Measurements from ENCODE around the gene GIMAP8. TPM values are rescaled to one million over a fixed set of nuclear protein-coding genes. Genes with fewer than 3 reads are reported as not detected.

Gene GIMAP8
- total and polyA plus RNA-seq, 4 donors, result 14.4 to 25.0 (median 22.0) TPM

DNA sequence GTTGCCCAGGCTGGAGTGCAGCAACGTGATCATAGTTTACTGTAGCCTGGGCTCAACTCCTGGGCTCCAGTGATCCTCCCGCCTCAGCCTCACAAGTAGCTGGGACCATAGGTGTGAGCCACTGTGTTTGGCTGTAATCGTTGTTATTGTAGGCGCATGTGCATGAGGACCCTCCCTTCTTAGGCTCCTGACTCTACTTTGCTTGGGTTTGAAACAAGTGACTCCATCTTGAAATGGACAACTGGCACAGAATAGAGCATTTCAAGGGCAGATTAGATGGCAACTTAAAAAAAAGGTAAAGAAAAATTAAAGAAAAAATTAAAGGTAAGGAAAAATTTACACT lies 15.4 kb upstream of the GIMAP8 start:
- H3K27me3 ChIP-seq (ENCODE audit: control insufficient read depth in 3 of 3, insufficient read depth in 3 of 3, low read length in 2 of 3), result no peaks in the 10 kb centered on the region
- WGBS, 2 donors, result 72 to 80% methylated on average over 4 of the region's 4 CpGs
- no peak overlapping the region for H3K27ac ChIP-seq (ENCODE audit: low read depth in 1 of 2, low read length in 1 of 2)
- no peak overlapping the region for H3K9ac ChIP-seq (ENCODE audit: insufficient read depth in 1 of 2, low read length in 2 of 2)
- H3K36me3 ChIP-seq (ENCODE audit: control insufficient read depth in 4 of 4, insufficient read depth in 4 of 4, low read length in 4 of 4), result no peaks in the 10 kb centered on the region
- DNase-seq, result no peak
- H3K4me3 ChIP-seq, result no peak overlapping the region
- ATAC-seq (ENCODE audit: insufficient read depth, low FRiP score), result no peak
- TF ChIP-seq, protein P1, sequence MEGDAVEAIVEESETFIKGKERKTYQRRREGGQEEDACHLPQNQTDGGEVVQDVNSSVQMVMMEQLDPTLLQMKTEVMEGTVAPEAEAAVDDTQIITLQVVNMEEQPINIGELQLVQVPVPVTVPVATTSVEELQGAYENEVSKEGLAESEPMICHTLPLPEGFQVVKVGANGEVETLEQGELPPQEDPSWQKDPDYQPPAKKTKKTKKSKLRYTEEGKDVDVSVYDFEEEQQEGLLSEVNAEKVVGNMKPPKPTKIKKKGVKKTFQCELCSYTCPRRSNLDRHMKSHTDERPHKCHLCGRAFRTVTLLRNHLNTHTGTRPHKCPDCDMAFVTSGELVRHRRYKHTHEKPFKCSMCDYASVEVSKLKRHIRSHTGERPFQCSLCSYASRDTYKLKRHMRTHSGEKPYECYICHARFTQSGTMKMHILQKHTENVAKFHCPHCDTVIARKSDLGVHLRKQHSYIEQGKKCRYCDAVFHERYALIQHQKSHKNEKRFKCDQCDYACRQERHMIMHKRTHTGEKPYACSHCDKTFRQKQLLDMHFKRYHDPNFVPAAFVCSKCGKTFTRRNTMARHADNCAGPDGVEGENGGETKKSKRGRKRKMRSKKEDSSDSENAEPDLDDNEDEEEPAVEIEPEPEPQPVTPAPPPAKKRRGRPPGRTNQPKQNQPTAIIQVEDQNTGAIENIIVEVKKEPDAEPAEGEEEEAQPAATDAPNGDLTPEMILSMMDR (IDR thresholded peaks at IDR 0.05; ENCODE audit: control extremely low read depth, extremely low read depth), result no peak
- H3K4me1 ChIP-seq (ENCODE audit: control insufficient read depth in 5 of 5, insufficient read depth in 5 of 5, low read length in 5 of 5), result no peaks in the 10 kb centered on the region
- H3K9me3 ChIP-seq (ENCODE audit: control insufficient read depth in 4 of 4, insufficient read depth in 3 of 4, low read length in 3 of 4), result no peaks in the 10 kb centered on the region

DNA sequence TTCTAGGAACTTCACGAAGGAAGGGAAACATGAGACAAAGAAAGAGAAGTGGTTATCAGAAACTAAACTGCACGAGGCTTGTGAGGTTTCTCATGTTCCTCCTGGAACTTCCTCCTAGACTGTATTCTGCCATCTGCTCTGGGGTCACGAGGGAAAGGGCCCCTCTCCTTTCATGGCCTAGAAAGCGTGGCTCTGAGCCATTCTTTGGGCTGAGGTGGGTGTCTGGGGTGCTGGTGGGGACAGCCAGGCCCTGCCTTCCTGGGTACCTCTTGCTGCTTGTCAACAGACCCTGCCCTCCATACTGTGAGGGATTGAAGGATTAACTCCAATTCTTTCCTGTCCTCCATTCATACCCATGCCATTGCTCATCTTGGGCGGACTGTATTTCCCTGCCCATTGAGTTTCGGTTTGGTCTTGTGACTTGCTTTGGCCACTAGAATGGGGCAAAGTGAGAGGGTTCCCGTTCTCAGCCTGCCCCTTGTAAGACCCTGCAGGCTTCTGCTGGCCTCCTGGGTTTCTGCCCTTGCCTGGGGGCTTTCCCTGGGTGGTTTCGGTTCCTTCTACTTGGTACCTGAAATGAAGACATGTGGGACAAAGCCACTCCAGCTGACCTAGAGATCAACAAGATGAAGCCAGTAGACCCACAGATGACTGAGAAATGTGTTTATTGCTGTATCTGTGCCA lies 14.9 kb upstream of the GIMAP8 start:
- no peaks in the 10 kb centered on the region for H3K36me3 ChIP-seq (ENCODE audit: control insufficient read depth in 4 of 4, insufficient read depth in 4 of 4, low read length in 4 of 4)
- H3K9ac ChIP-seq (ENCODE audit: insufficient read depth in 1 of 2, low read length in 2 of 2), result no peak overlapping the region
- ATAC-seq (ENCODE audit: insufficient read depth, low FRiP score), result peak; percentile 30
- no peaks in the 10 kb centered on the region for H3K27me3 ChIP-seq (ENCODE audit: control insufficient read depth in 3 of 3, insufficient read depth in 3 of 3, low read length in 2 of 3)
- H3K27ac ChIP-seq (ENCODE audit: low read depth in 1 of 2, low read length in 1 of 2), result no peak overlapping the region
- TF ChIP-seq, protein P1 (IDR thresholded peaks at IDR 0.05; ENCODE audit: control extremely low read depth, extremely low read depth), result no peak
- no peak for DNase-seq
- H3K4me3 ChIP-seq, result no peak overlapping the region
- no peaks in the 10 kb centered on the region for H3K9me3 ChIP-seq (ENCODE audit: control insufficient read depth in 4 of 4, insufficient read depth in 3 of 4, low read length in 3 of 4)
- 62 to 66% methylated on average over 8 of the region's 8 CpGs for WGBS, 2 donors
- no peaks in the 10 kb centered on the region for H3K4me1 ChIP-seq (ENCODE audit: control insufficient read depth in 5 of 5, insufficient read depth in 5 of 5, low read length in 5 of 5)

DNA sequence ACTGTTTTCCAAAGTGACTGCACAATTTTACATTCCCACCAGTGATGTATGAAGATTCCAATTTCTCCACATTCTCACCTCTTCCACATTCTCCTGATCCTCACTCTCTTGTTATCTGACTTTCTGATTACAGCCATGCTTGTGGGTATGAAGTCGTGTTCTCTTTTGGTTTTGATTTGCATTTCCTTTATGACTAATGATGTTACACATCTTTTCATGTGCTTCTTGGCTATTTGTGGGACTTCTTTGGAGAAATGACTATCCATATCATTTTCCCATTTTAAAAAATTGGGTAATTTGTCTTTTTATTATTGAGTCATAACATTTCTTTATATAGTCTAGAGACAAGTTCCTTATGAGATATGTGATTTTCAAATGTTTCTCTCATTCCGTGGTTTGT lies 10.5 kb upstream of the GIMAP8 start:
- TF ChIP-seq, protein P1 (IDR thresholded peaks at IDR 0.05; ENCODE audit: control extremely low read depth, extremely low read depth), result no peak
- WGBS, 2 donors, result 55 to 59% methylated on average over 2 of the region's 2 CpGs

GRCh38 chr7:150441524-150441923 lies 8.9 kb upstream of the GIMAP8 start:
- Histone ChIP-seq H3K9ac (ENCODE audit: insufficient read depth in 1 of 2, low read length in 2 of 2) (no peak overlapping the region), H3K36me3 (ENCODE audit: control insufficient read depth in 4 of 4, insufficient read depth in 4 of 4, low read length in 4 of 4) (no peaks in the 10 kb centered on the region), H3K27me3 (ENCODE audit: control insufficient read depth in 3 of 3, insufficient read depth in 3 of 3, low read length in 2 of 3) (no peaks in the 10 kb centered on the region), H3K4me1 (ENCODE audit: control insufficient read depth in 5 of 5, insufficient read depth in 5 of 5, low read length in 5 of 5) (no peaks in the 10 kb centered on the region), H3K9me3 (ENCODE audit: control insufficient read depth in 4 of 4, insufficient read depth in 3 of 4, low read length in 3 of 4) (peaks cover 0 to 14% (median 0%) of the 10 kb centered on the region in 4 donors), H3K4me3 (no peak overlapping the region), H3K27ac (ENCODE audit: low read depth in 1 of 2, low read length in 1 of 2) (no peak overlapping the region)
- no peak for DNase-seq
- no peak for ATAC-seq (ENCODE audit: insufficient read depth, low FRiP score)
- TF ChIP-seq, protein P1 (IDR thresholded peaks at IDR 0.05; ENCODE audit: control extremely low read depth, extremely low read depth), result no peak

More for the DNA sequence above, 10.5 kb upstream of the GIMAP8 start:
- H3K9ac ChIP-seq (ENCODE audit: insufficient read depth in 1 of 2, low read length in 2 of 2), result no peak overlapping the region
- DNase-seq (no peak), ATAC-seq (ENCODE audit: insufficient read depth, low FRiP score) (no peak)
- no peak overlapping the region for H3K4me3 ChIP-seq
- H3K27me3 ChIP-seq (ENCODE audit: control insufficient read depth in 3 of 3, insufficient read depth in 3 of 3, low read length in 2 of 3), result no peaks in the 10 kb centered on the region
- H3K9me3 ChIP-seq (ENCODE audit: control insufficient read depth in 4 of 4, insufficient read depth in 3 of 4, low read length in 3 of 4), result peaks cover 0 to 14% (median 0%) of the 10 kb centered on the region in 4 donors
- no peaks in the 10 kb centered on the region for H3K4me1 ChIP-seq (ENCODE audit: control insufficient read depth in 5 of 5, insufficient read depth in 5 of 5, low read length in 5 of 5)
- H3K27ac ChIP-seq (ENCODE audit: low read depth in 1 of 2, low read length in 1 of 2), result no peak overlapping the region
- no peaks in the 10 kb centered on the region for H3K36me3 ChIP-seq (ENCODE audit: control insufficient read depth in 4 of 4, insufficient read depth in 4 of 4, low read length in 4 of 4)

Measured in lung (tissue), 12 donors.